HEK293T (cell line): ENCODE measurements around the gene ACVR2B.
A peak's percentile ranks its signal among the peaks of the same experiment; 100 is the strongest.

Source experiments
- CTCF ChIA-PET: fragments of 350-600 bp; formaldehyde crosslinking; extraction: SDS; loops from one replicate; lab custom pipeline; 2021; ENCODE audit warnings: antibody characterized with exemption, inconsistent platforms; lab: Yijun Ruan, JAX
- POLR2A ChIA-PET: fragments of 350-600 bp; formaldehyde crosslinking; extraction: SDS; loops from one replicate; lab custom pipeline; 2020; ENCODE audit warnings: antibody characterized with exemption, inconsistent platforms; lab: Yijun Ruan, JAX
- DNase-seq: peaks from one replicate; pipeline ENCODE4 v3.0.0; 2012; ENCODE audit warnings: mixed read lengths; ENCODE audit errors: extremely low spot score
- ARNT ChIP-seq: fragments of 450-650 bp; IDR thresholded peaks from 2 replicates; pipeline ENCODE4 v1.6.1; 2017; ENCODE audit warnings: mild to moderate bottlenecking
- BHLHE40 ChIP-seq: fragments of 450-650 bp; IDR thresholded peaks from 2 replicates; pipeline ENCODE4 v1.6.1; 2016; ENCODE audit warnings: mild to moderate bottlenecking, moderate library complexity, borderline replicate concordance
- CTBP1 ChIP-seq: fragments of 450-650 bp; IDR thresholded peaks from 2 replicates; pipeline ENCODE4 v1.6.1; 2016; ENCODE audit warnings: borderline replicate concordance
- ELF4 ChIP-seq: fragments of 450-650 bp; IDR thresholded peaks from 2 replicates; pipeline ENCODE4 v1.6.1; 2017; ENCODE audit warnings: antibody characterized with exemption
- FOXA1 ChIP-seq: fragments of 450-650 bp; IDR thresholded peaks from 2 replicates; pipeline ENCODE4 v1.6.1; 2016; ENCODE audit warnings: mild to moderate bottlenecking
- FOXK2 ChIP-seq: fragments of 450-650 bp; IDR thresholded peaks from 2 replicates; pipeline ENCODE4 v1.6.1; 2016; ENCODE audit warnings: mild to moderate bottlenecking
- FOXM1 ChIP-seq: fragments of 450-650 bp; IDR thresholded peaks from 2 replicates; pipeline ENCODE4 v1.6.1; 2017; ENCODE audit warnings: mild to moderate bottlenecking, borderline replicate concordance
- HDGF ChIP-seq: fragments of 450-650 bp; IDR thresholded peaks from 2 replicates; pipeline ENCODE4 v1.6.1; 2017; ENCODE audit warnings: antibody characterized with exemption, borderline replicate concordance
- L3MBTL2 ChIP-seq: fragments of 450-650 bp; conservative IDR thresholded peaks from 2 replicates; pipeline ENCODE4 v1.6.1; 2016; ENCODE audit warnings: mild to moderate bottlenecking
- LEF1 ChIP-seq: fragments of 450-650 bp; IDR thresholded peaks from 2 replicates; pipeline ENCODE4 v1.6.1; 2017; ENCODE audit warnings: mild to moderate bottlenecking, borderline replicate concordance
- NFRKB ChIP-seq: fragments of 450-650 bp; IDR thresholded peaks from 2 replicates; pipeline ENCODE4 v1.6.1; 2016; ENCODE audit warnings: mild to moderate bottlenecking, moderate library complexity
- PKNOX1 ChIP-seq: fragments of 450-650 bp; IDR thresholded peaks from 2 replicates; pipeline ENCODE4 v1.6.1; 2016
- SP1 ChIP-seq: fragments of 450-650 bp; IDR thresholded peaks from 2 replicates; pipeline ENCODE4 v1.6.1; 2017
- SUZ12 ChIP-seq: fragments of 450-650 bp; IDR thresholded peaks from 2 replicates; pipeline ENCODE4 v1.6.1; 2016; ENCODE audit warnings: mild to moderate bottlenecking
- TARDBP ChIP-seq: fragments of 450-650 bp; IDR thresholded peaks from 2 replicates; pipeline ENCODE4 v1.6.1; 2016
- ZNF384 ChIP-seq: fragments of 450-650 bp; IDR thresholded peaks from 2 replicates; pipeline ENCODE4 v1.6.1; 2016

ACVR2B gene

GRCh38 chr3:38446085-38446686 is 7.5 kb upstream of the ACVR2B start:
- no peak for TF ChIP-seq PKNOX1
- TF ChIP-seq LEF1, result no peak
- TF ChIP-seq TARDBP, result no peak
- no peak for TF ChIP-seq HDGF
- TF ChIP-seq L3MBTL2, result no peak
- no peak for TF ChIP-seq BHLHE40
- no peak for TF ChIP-seq SP1
- TF ChIP-seq ELF4, result no peak
- no peak for TF ChIP-seq FOXM1
- ChIA-PET POLR2A (no interaction called here), CTCF (no interaction called here)
- no peak for DNase-seq

GRCh38 chr3:38446812-38447211 is 6.9 kb upstream of the ACVR2B start:
- no peak for DNase-seq
- ChIA-PET POLR2A (no interaction called here), CTCF (no interaction called here)
- no peak for TF ChIP-seq PKNOX1
- no peak for TF ChIP-seq CTBP1
- no peak for TF ChIP-seq ZNF384
- TF ChIP-seq HDGF, result no peak
- TF ChIP-seq SP1, result no peak
- no peak for TF ChIP-seq FOXM1

GRCh38 chr3:38450853-38451252 is 2.8 kb upstream of the ACVR2B start:
- POLR2A ChIA-PET, result no interaction called here
- TF ChIP-seq BHLHE40, result no peak
- TF ChIP-seq ARNT, result no peak
- no peak for TF ChIP-seq FOXM1
- no peak for TF ChIP-seq NFRKB
- TF ChIP-seq CTBP1, result no peak
- no peak for TF ChIP-seq FOXK2
- TF ChIP-seq L3MBTL2, result no peak
- TF ChIP-seq HDGF, result no peak
- no peak for TF ChIP-seq TARDBP
- no peak for TF ChIP-seq ZNF384
- TF ChIP-seq LEF1, result no peak
- TF ChIP-seq FOXA1, result no peak
- TF ChIP-seq PKNOX1, result no peak
- no peak for TF ChIP-seq SUZ12
- no peak for TF ChIP-seq SP1
- TF ChIP-seq ELF4, result no peak
- CTCF ChIA-PET, result interaction anchor here (1.1 kb wide), 1 partner anchor 18 kb away, joined by 3 read pairs; no protein-coding TSS in a partner anchor
- no peak for DNase-seq

GRCh38 chr3:38453913-38454177 is 155 bp downstream of the ACVR2B start:
- POLR2A ChIA-PET, result no interaction called here
- CTCF ChIA-PET, result no interaction called here
- no peak for DNase-seq
- no peak for TF ChIP-seq ELF4
- no peak for TF ChIP-seq HDGF
- TF ChIP-seq NFRKB, result no peak
- TF ChIP-seq L3MBTL2, result no peak
- TF ChIP-seq LEF1, result no peak
- TF ChIP-seq FOXK2, result no peak
- TF ChIP-seq PKNOX1, result no peak
- no peak for TF ChIP-seq TARDBP
- no peak for TF ChIP-seq ZNF384
- no peak for TF ChIP-seq CTBP1
- no peak for TF ChIP-seq SUZ12
- no peak for TF ChIP-seq FOXM1
- no peak for TF ChIP-seq SP1
- TF ChIP-seq FOXA1, result no peak
- no peak for TF ChIP-seq ARNT
- TF ChIP-seq BHLHE40, result no peak

GRCh38 chr3:38454178-38454883 is 641 bp downstream of the ACVR2B start:
- TF ChIP-seq LEF1, result no peak
- no peak for TF ChIP-seq ARNT
- TF ChIP-seq SUZ12, result no peak
- no peak for TF ChIP-seq SP1
- no peak for TF ChIP-seq L3MBTL2
- no peak for TF ChIP-seq TARDBP
- no peak for TF ChIP-seq BHLHE40
- TF ChIP-seq PKNOX1, result no peak
- no peak for TF ChIP-seq FOXK2
- no peak for TF ChIP-seq ZNF384
- TF ChIP-seq CTBP1, result no peak
- TF ChIP-seq FOXM1, result no peak
- no peak for TF ChIP-seq FOXA1
- TF ChIP-seq NFRKB, result no peak
- ChIA-PET POLR2A (interaction anchor here (0.8 kb wide), 1 partner anchor 9 kb away, joined by 3 read pairs; no protein-coding TSS in a partner anchor), CTCF (interaction anchor here (1.2 kb wide), 1 partner anchor 26 kb away, joined by 4 read pairs; no protein-coding TSS in a partner anchor)
- peak; percentile 42 for DNase-seq
